Frontal cortex (tissue), 4 donors: ENCODE measurements around the gene PRKCA. TPM values are rescaled to one million over a fixed set of nuclear protein-coding genes. Genes with fewer than 3 reads are reported as not detected.
A peak's percentile ranks its signal among the peaks of the same experiment; 100 is the strongest.

Source experiments
- DNase-seq, 2 donors: peaks; one replicate each; pipeline ENCODE4 v3.0.0; 2012; ENCODE audit warnings: low spot score in 2 of 2
- FAIRE-seq: peaks from 2 replicates; lab custom pipeline; 2012; peaks lifted over from hg19 to GRCh38; lab: Jason Lieb, UNC
- total RNA-seq: library from RNA; depleted of rRNA; stranded (reverse); fragments of >200 nt; gene quantifications from one replicate; pipeline ENCODE4 v1.2.3, GENCODE V29; 2014
- donor health status: control.
- donor health status: control.
- donor health status: control.

The PRKCA gene
- total RNA-seq, 1 donor from 2014 or later: 24.9 TPM

- DNase-seq: no peak
- FAIRE-seq: no peak
These were observed 424.0 kb downstream of the PRKCA start for GRCh38 chr17:66726371-66726770.

DNA sequence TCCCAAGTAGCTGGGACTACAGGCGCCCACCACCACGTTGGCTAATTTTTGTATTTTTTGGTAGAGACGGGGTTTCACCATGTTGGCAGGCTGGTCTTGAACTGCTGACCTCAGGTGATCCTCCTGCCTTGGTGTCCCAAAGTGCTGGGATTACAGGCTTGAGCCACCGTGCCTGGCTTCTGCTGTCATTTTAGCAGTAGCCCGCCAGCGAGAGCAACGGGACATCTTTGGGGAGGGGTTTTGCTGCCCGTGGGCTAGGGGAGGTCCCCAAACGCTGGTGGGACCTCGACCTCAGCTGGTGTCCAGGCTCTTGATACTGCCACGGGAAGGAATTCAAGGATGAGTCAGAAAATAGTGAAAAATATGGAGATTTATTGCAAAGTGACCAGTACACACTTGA lies 424.4 kb downstream of the PRKCA start:
- DNase-seq (no peak), FAIRE-seq (no peak)

- FAIRE-seq: no peak
These were observed 425.5 kb downstream of the PRKCA start for GRCh38 chr17:66727634-66728570.

GRCh38 chr17:66730461-66730923 lies 428.1 kb downstream of the PRKCA start:
- DNase-seq (no peak), FAIRE-seq (no peak)

More at GRCh38 chr17:66727634-66728570, 425.5 kb downstream of the PRKCA start:
- peak; percentile 24 to 74 for DNase-seq

DNA sequence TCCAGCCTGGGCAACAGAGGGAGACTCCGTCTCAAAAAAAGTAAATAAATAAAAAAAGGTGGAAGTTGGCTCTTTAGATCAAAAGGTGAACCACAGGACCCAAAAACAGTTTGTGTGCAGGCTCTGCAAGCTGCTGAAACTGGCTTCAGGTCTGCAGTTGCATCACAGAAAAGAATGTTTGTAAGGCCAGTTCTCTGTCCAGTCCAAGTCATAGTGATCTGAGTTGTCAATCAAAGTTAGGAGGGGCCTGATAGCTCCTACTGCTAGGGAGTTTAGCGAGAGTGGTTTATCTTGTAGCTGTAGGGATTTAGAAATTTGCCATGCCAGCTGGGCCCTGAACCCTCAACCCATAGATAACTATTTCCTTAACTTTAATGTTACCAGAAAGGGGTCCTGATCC lies 431.3 kb downstream of the PRKCA start:
- FAIRE-seq (no peak), DNase-seq (no peak)

DNA sequence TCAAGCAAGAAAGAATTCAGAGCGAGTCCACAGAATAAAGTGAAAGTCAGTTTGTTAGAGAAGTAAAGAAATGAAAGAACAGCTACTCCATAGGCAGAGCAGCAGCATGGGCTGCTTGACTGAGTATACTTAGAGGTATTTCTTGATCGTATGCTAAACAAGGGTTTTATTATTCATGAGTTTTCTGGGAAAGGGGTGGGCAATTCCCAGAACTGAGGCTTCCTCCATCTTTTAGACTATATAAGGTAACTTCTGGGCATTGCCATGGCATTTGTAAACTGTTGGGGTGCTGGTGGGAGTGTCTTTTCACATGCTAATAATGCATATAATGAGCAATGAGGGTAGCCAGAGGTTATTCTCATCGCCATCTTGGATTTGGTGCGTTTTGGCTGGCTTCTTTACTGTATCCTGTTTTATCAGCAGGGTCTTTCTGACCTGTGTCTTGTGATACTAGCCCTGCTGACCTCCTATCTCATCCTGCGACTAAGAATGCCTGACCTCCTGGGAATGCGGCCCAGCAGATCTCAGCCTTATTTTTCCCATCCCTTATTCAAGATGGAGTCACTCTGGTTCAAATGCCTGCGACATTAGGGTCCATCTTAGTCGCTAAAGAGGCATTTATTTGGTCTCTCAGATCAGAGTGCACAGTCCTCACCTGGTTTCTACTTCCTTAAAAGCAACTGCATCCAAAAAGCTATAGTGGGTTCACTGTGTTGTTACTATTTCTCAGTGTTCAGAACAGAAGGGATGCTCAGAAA lies 432.0 kb downstream of the PRKCA start:
- FAIRE-seq (no peak), DNase-seq (no peak)

GRCh38 chr17:66737524-66737923 lies 435.1 kb downstream of the PRKCA start:
- FAIRE-seq (no peak), DNase-seq (no peak)

DNA sequence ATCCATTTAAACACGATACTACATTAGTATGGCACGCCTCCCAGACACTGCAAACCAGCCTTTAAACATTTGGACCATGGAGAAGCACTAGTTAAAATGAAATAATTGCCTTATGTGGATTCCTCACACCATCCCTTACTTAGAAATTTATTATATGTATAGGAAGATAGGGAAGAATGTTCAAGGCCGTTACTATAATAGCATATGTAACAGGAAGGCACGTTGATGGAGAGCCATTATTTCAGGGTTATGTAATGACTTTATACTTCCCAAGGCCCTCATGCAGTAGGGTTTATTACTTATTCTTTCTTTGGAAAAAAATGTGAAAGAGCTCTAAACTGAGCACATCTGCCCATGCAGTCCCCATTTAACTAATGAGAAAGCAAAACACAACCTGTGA lies 435.9 kb downstream of the PRKCA start:
- no peak for DNase-seq
- FAIRE-seq: no peak

GRCh38 chr17:66739553-66739952 lies 437.1 kb downstream of the PRKCA start:
- FAIRE-seq (no peak), DNase-seq (no peak)

GRCh38 chr17:66740226-66740625 lies 437.8 kb downstream of the PRKCA start:
- FAIRE-seq: no peak
- DNase-seq: no peak

DNA sequence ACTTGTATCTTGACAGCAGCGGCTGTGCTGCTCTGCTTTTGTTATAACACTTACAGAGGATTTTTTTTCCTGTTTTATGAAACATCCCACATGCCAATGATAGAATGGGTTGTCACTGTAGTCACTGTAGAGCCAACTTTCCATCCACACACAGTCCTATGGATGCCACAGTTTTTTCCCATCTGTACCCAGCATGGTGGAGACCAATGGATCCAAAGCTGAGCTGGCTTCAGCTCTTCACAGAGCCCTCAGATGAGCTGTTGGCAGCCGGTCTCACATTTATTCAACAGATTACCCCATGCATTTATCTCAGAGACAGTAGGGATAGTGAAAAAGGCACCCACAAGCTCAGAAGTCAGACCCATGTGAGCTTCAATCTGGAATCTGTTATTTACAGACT lies 441.1 kb downstream of the PRKCA start:
- FAIRE-seq (no peak), DNase-seq (no peak)

- DNase-seq (no peak), FAIRE-seq (no peak)
These were observed 444.3 kb downstream of the PRKCA start for GRCh38 chr17:66746736-66747135.

GRCh38 chr17:66747578-66748275 lies 445.3 kb downstream of the PRKCA start:
- no peak for DNase-seq
- no peak for FAIRE-seq

DNA sequence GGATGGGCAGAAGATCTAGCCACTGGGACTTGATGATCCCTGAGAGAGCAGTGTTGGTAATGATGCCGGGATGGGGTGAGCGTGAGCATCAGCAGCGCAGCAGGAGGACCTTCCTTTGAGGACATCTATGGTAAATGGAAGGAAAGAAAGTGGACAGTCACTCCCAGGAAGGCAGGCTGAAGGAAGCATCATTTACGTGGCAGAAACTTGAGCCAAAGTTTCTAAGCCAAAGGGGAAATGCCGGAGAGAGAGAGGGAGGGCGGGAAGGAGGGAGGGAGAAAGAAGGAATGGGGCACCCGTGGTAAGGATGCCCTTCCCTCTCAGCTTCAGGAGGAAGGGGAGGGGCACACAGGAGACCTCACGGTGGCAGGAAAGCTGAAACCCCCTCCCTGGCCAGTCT lies 446.2 kb downstream of the PRKCA start:
- DNase-seq (no peak), FAIRE-seq (no peak)

DNA sequence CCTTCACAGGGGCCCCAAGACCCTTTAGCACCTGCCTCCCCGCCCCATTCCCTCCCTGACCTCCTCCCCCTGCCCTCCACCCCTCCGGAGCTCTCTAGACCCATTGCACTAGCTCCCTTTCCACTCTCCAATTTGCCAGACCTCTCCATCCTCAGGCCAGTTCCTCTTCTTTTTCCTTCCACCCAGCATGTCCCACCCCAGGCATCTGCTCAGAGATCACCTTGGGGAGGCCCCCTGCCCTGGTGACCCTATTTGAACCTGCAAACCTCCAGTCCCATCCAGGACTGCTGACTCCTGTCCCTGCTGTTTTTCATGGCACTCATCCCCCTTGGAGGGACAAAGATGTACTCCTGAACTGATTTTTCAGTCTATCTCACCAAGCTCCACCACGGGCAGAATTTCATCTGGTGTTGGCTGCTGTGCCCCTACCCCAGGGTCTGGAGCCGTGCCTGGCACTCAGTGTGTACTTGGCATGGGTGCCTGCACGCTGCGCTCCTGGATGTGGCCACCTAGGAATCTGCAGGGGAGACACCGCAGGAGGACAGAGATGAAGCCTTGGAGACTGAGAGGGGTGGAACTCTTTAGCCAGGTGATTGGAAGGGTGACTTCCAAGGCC lies 446.9 kb downstream of the PRKCA start:
- DNase-seq: no peak
- FAIRE-seq: no peak

- DNase-seq (no peak), FAIRE-seq (no peak)
These were observed 447.7 kb downstream of the PRKCA start for GRCh38 chr17:66750116-66750515.

- FAIRE-seq (no peak), DNase-seq (no peak)
These were observed 448.5 kb downstream of the PRKCA start for GRCh38 chr17:66750781-66751543.

- no peak for FAIRE-seq
- no peak for DNase-seq
These were observed 449.4 kb downstream of the PRKCA start for GRCh38 chr17:66751771-66752170.

GRCh38 chr17:66752411-66752810 lies 450.0 kb downstream of the PRKCA start:
- DNase-seq (no peak), FAIRE-seq (no peak)
